Pulmonary artery endothelial cell (primary cell): Measurements from ENCODE around the gene MRPS7. TPM values are rescaled to one million over a fixed set of nuclear protein-coding genes. Genes with fewer than 3 reads are reported as not detected.
"Not testable (repeated sequence)": the region's sequence is repeated elsewhere in the genome, so short reads cannot be mapped to it uniquely, and the experiment has no call there.

ENCODE experiments used
- DNase-seq: peaks from one replicate; pipeline ENCODE4 v3.0.0-alpha.2; 2011; ENCODE audit warnings: low read depth, low spot score
- total RNA-seq: library from RNA; depleted of rRNA; stranded (reverse); fragments of >200 nt; gene quantifications from 2 replicates; pipeline ENCODE4 v1.2.3, GENCODE V29; 2014

MRPS7 gene
- total RNA-seq, 1 donor from 2014 or later, result 75.8 TPM

DNA sequence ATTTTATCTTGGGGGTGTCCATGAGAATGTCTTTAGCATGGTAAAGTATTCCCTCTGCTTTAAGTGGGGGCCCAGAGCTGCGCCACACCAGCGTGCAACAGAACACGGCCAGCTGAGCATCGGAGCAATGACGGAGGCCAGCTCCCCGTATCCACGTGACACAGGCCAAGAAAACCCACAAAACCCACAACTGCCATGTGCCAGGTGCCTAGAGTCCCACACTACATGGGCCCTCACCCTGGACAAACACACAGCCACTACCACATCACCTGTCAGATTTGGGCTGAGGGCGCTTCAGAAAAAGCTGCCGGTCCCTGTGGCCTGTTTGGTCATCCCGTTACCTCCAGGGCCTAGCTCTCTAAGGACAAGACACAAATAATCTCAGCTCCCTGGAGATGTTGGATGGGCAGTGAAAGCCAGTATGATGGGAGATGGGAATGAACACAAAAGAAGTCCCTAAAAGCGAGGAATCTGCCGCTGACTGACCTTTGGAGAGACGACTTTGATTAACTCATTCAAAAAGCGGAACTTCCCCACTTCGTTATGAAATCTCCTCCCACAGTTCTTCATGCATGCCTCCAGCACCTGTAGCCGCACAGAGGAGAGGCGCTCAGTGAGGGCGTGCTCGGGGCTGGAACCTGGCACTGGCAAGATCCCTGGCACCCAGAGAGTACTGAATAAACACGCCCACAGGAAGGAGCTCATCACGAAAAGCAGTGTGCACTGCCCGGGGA lies 17.4 kb upstream of the MRPS7 start:
- DNase-seq, result no peak

DNA sequence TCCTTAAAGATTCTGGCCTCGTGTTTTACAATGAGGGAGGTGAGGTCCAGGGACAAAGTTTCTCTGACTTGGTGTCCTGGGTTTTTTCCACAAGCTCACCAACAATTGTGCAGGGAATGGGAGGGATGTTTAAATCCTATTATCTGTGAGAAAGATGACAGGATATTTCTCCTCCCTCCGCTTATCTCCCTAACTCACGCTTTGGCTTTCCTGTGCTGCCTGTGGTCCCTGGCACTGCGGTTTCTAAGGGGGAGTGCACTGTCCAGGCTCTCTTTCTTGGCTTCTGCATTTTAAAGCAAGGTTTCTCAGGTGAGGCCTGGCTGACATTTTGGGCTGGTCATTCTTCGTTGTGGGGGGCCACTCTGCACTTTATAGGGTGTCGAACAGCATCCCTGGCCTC lies 16.7 kb upstream of the MRPS7 start:
- DNase-seq, result no peak

DNA sequence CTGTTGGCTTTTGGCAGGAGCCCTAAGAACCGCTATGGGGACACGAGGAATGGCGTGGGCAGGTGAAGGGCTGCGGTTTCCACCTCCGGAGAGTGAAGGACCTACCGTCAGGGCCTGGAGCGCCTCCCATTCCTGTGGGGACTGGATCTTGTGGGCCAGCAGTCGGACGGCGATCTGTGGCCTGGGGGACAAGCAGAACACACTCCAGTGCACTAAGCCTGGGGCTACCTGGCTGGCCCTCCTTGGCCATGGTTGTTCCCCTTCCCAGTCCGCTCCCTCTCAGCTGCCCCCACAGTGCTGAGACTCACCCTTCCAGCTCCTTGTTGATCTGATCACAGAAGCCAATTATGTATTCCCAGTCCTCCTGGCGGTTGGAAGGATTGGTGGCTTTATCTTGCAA lies 15.3 kb upstream of the MRPS7 start:
- no peak for DNase-seq

DNA sequence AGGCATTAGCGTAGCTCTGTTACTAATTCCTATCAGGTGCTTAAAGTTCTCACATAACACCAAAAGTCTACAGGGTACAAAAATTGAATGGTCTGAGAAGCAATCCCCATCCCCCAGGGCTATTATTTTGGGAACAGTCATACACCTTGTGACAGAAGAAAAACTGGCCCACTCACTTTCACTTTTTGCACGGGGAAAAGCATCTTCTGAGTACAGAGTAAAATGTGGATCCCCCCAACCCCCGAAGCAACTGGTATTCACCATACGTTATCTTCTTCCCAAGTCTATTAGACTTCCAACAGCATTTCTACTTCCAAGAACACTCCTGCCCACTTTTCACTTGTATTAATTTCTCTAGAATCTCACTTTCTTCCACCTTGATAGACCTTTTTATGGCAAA lies 12.1 kb upstream of the MRPS7 start:
- no peak for DNase-seq

DNA sequence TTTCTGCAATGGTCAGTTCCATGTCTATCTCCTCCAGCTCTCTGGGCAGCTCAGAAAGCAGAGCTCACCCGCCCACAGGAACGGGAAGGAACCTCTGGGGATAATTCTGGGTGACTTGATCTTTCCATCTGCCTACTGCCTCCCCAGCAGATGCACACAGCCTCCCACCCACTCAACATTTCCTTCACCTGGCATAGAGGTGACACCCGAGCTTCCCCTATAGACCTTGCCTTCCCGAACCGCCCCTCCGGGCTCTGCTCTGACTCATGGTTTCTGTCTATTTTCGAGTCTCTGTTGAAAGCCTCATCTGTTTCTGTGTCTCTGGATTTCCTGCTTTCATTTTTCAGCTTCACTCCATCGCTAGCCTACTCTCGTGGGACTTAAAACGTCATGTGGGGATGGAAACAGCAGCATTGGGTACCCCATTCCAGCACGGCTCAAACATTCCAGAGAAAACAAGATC lies 11.6 kb upstream of the MRPS7 start:
- DNase-seq, result no peak

DNA sequence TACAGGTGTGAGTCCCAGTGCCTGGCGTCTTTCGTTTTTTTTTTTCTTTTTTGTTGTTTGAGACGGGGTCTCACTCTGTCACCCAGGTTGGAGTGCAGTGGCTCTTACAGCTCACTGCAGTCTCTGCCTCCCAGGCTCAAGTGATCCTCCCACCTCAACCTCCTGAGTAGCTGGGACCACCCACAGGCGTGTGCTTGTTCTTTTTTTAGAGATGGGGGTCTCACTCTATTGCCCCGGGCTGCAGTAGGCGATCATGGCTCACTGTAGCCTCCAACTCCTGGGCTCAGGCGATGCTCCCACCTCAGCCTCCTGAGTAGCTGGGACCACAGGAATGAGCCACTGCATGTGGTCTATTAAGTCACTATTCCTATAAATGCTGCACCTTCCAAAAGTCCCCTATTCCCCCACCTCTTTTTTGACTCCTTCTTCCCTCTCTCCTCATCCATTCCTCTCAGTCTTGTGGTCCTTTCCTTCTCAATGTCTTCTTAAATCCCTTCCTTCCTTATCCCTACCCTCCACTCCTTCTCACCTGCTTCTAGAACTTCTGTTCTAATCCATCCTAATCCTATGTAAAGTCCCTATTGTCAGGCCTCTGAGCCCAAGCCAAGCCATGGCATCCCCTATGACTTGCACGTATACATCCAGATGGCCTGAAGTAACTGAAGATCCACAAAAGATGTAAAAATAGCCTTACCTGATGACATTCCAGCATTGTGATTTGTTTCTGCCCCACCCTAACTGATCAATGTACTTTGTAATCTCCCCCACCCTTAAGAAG lies 9.5 kb upstream of the MRPS7 start:
- no peak for DNase-seq

DNA sequence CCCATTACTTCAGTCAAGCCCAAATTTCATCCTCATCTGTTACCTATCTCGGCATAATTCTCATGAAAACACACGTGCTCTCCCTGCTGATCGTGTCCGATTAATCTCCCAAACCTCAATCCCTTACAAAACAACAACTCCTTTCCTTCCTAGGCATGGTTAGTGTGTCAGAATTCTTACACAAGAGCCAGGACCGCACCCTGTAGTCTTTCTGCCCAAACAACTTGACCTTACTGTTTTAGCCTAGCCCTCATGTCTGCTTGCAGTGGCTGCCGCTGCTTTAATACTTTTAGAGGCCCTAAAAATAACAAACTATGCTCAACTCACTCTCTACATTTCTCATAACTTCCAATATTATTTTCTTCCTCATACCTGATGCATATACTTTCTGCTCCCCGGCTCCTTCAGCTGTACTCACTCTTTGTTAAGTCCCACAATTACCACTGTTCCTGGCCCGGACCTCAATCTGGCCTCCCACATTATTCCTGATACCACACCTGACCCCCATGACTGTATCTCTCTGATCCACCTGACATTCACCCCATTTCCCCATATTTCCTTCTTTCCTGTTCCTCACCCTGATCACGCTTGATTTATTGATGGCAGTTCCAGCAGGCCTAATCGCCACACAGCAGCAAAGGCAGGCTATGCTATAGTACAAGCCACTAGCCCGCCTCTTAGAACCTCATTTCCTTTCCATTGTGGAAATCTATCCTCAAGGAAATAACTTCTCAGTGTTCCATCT lies 5.6 kb upstream of the MRPS7 start:
- DNase-seq, result not testable (repeated sequence)

DNA sequence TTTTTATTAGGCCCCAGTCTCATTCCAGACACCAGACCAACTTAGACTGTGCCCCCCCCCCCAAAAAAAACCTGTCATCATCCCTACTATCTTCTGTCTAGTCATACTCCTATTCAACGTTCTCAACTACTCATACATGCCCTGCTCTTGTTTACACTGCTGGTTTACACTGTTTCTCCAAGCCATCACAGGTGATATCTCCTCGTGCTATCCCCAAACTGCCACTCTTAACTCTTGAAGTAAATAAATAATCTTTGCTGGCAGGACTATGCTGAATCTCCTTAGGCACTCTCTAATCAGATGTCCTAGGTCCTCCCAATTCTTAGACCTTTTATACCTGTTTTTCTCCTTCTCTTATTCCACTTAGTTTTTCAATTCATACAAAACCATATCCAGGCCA lies 4.5 kb upstream of the MRPS7 start:
- not testable (repeated sequence) for DNase-seq

DNA sequence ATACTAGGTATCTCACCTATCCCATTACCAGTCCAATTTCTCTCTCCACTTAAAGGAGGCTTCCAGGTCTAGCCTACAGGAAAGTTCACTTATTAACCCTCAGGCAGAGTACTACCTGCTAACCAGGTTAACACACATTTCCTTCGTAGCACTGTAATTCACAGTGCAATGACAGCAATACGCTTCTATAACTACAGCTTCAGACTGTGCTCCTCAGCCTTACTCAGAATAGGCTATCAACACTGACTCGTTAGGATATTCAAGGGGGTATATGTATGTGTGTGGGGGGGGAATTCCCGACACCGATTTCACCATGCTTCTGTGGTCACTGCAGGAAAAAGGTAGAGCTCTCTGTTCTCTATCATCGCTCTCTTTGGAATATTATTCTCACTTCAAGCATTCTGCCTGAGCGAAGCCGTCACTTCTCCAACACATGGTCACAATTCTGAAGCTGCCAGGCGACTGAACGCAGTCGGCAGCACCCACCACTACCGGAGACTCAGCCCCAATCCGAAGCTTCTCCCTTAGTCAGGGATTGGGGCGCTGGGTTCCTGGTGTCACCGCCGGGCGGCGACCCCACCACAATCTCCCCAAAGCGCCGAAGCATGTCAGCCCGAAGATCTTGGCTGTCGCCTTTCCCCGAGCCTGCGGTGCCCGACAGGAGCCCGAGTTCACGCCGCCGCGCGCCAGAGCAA lies 891 bp upstream of the MRPS7 start:
- no peak for DNase-seq

DNA sequence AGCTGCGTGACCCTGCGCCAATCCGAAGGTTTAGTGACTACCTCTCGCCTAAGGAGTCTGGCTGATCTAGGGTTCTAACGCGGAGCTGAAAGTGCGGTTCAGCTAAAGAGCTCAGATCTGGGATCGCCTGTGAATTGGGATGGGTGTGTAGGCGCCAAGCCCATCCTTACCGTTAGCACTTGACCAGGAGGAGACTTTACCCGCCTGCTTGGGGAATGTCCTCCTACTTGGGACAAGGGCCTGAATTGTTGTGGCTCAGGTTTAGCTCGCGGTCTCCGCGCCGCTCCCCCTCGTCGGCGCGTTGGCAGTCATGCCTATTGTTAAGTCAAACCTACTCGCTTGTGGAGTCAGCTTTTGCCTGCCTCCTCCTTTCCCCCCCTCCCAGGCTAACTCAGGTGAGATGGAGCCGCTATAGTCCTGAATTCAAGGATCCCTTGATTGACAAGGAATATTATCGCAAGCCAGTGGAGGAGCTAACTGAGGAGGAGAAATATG lies 480 bp downstream of the MRPS7 start:
- DNase-seq, result no peak

DNA sequence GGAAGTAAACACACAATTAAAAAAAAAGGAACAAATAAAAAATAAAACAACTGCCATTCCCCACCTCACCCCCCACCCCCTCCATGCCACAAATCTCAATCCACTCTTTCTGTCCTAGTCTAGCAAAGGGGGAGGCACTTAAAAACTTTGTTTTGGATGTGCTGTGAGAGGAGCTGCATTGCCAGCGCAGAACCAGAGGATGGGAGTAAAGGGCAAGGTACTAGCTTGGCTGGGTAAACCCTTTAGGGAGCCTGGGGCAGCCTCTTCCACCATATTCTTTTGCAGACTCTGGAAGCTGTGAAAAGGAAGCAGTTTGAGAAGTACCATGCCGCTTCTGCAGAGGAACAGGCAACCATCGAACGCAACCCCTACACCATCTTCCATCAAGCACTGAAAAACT lies 1.4 kb downstream of the MRPS7 start:
- DNase-seq, result no peak

DNA sequence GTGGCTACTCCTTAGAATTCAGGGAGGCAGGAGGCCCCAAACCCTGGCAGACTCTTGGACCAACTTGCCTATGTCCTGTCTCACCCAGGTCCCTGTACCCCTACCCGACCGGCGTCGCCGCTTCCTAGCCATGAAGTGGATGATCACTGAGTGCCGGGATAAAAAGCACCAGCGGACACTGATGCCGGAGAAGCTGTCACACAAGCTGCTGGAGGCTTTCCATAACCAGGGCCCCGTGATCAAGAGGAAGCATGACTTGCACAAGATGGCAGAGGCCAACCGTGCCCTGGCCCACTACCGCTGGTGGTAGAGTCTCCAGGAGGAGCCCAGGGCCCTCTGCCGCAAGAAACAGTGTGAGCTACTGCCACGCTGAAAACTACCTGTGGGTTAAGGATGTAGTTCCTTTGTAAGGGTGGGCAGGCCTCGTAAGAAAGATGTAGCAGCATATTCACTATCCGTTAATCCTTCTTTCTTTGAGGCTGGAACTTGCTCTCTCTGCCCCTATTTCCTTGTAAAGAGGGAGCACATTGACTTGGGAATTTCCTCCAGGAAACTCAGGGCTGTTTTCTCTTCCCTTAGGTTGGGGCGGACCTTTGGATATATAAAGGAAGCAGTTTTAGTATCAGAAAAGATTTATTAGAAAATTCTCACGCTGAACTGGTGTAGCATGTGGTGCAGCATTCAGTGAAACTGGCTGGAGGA lies 4.1 kb downstream of the MRPS7 start:
- peak; percentile 52 for DNase-seq

DNA sequence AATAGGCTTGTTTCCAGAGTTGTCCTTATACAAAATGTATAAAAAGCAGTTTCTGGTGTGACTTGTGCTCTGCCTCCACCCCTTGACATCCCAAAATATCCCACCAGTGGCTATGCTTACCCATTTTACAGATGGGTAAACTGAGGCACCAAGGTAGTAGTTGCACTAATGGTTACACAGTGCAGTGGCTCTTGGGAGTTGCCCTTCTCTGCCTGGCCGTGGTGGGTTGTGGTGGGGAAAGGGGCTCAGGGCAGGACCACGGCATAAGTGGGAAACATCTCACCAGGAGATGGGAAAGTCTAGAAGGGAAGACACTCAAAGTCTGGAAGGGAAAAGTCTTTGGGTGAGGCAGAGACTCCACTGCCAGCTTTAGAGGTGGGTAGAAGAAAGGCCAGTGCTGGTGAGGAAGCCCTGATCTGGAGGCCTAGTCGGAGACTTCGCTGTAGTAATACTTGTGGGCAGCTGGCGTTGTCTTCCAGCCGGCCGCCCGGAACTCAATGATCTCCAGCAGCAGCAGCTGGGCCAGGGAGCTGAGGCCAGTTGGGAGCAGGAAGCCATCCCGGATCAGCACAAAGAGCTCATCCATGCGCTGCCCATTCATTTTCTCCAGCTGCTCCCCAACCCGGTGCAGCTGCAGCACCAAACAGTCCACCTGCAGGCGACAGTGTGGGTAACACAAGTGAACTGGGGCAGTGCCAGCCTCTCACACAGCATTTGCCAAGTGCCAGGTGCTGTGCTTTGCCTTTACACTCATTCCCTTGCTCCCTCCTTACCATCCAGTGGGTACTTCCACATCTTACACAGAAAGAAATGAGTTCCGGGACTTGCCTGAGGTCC lies 4.9 kb downstream of the MRPS7 start:
- no peak for DNase-seq

DNA sequence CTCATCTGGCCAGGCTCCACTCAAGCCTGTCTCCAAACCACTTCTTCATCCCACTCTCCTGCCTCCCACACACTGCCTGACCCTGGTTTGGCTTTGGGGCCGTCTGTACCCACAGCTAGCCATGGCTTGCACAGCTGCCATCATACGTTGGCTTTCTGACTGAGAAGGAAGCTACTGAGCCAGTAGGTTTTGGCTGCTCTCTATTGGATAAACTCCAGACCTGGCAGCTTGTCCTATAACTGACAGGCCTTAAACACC lies 5.4 kb downstream of the MRPS7 start:
- no peak for DNase-seq

DNA sequence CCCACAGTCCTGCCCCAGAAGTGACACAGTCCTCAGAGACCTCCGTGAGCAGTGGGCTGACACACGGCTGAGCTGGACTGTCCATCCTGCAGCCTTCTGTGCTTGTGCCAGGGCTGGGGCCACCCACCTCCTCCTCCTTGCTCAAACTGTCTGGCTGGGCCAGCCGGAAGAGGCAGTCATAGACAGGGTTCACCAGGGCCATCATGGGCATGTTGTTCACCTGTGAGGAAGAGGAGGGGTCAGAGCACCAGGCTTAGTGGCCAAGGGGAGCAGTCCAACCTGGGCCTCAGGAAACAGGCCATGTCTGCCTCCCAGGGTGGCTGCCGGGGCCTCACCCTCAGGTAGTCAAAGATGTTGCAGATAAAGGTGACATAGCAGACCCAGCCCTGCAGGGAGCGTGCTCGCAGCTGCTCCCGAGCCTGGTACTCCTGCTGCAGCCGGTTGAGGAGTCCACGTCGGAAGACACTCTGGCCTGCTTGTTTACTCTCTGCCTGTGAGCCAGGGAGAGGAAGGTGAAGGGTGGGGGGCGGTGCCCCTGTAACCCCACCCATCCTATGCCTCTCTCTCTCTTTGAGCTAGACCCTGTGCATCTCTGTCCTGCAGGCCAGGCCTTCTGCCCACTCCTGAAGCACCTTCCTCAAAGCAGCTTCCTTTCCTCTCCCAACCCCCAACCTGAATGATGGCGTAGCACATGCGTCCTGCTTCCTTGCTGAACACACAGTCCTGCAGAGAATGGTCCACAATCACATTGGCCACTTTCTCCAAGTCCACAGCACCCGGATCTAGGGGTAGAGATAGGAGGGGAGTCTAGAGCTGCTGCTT lies 5.9 kb downstream of the MRPS7 start:
- no peak for DNase-seq

DNA sequence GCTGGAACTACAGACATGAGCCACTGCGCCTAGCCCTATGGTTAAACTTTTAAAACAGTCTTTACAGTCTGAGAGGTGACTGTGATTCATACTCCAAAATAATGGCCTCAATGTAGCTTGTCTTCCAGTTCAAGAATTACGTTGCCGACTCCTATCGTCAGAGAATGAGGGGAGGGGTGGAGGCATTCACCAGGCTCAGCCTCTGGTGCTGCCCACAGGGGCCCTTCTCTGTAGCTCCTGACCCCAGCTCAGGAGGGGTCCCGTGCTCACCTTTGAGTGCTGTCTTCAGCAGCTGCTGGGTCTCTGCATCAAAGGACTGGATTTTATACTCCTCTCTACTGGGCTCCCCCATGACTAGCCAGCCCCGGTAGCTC lies 8.2 kb downstream of the MRPS7 start:
- DNase-seq, result no peak

DNA sequence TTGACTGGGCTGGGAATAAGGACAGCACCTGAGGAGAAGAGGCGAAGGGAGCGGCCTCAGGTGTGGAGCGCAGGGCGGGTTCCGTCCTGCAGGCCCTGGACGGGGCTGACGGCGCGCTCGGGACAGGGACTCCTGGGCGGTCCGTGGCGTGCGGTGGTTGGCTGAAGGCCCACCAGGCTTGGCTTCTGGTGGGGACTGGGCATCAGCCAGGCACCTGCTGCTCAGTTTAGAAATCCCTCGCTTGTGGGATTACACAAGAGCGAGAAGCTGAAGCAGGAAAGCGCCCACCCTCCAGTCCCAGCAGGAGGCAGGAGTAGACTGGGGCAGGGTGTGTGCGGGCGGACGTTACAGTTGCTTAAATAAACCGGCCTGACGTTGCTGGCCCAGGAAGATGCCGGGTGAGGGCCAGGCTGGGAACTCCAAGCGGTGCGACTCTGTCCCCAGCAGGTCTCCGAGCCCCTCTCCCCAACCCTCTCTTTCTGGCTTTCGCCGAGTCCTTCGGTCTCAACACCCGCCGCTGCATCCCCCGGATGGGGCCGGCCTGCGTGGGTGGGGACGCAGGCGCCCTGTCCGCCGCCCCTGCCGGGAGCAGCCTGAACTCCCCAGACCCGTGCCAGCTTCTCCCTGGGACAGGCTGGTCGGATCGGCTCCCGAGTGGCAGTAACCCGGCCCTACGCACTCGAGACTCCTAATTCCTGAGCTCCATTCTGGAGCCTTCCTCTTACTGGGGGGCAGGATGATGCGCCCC lies 8.7 kb downstream of the MRPS7 start:
- DNase-seq, result no peak

DNA sequence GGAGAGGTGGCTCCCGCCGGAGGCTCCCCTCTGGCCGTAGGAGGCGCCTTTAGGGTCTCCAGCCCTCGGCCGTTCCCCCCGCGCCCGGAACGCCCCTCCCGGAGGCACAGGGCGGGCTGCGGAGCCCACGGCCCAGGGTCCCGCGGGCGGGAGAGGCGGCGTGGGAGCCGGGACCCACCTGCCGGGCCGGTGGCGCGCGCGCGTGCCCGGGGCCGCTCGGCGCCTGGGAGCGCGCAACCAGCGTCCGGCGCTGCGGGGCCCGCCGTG lies 9.2 kb downstream of the MRPS7 start, which contains the start of gene MIF4GD:
Gene MIF4GD, minus strand, starts transcription at position 266 of the 267 bp plus-strand sequence. CDS start 1,036 bp downstream, outside the sequence.
- no peak for DNase-seq
